Airway epithelial cell (primary cell): Measurements from ENCODE around the gene CHAC1. TPM values are rescaled to one million over a fixed set of nuclear protein-coding genes. Genes with fewer than 3 reads are reported as not detected.

Source experiments
- total RNA-seq: library from RNA; depleted of rRNA; stranded (reverse); fragments of >200 nt; gene quantifications from 2 replicates; pipeline ENCODE4 v1.2.3, GENCODE V29; 2015

Gene CHAC1
- total RNA-seq, result 5.9 and 10.5 TPM in 2 replicates

DNA sequence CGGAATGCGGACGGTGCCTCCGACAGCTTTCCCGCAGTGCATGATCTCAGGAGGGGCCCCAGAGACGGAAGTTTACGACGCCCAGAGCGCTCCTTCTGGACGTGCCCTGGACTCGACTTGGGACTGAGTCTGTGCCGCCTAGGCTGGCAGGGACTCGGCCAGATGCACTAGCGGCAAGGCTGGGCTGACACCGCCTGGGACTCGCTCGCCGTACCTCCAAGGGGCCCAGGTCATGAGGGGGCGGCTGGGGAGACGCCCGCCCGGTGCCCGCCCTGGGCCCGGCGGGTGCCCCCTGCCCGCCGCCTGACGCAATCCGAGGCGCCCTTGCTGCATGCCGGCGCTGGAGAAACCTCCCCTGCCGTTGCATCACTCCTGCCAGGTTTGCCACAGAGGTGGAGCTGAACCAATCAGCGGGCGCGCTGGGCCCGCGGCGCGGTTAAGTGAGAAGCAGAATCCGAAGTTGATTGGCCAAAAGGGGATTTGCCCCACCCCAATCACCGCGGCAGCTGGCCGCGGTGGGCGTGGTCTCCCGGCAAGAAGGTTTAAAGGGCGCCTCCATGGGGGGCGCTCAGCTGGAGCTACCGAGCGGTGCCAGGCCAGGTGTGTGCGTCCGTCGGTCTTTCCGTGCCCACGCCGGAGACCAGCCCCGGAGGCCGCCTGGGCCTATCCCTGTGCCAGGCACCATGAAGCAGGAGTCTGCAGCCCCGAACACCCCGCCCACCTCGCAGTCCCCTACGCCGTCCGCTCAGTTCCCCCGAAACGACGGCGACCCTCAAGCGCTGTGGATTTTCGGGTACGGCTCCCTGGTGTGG lies at the start of gene CHAC1:
CHAC1 (plus strand) TSS at position 571 of the 812 bp plus-strand sequence; CDS start at position 684, 113 bp downstream.

DNA sequence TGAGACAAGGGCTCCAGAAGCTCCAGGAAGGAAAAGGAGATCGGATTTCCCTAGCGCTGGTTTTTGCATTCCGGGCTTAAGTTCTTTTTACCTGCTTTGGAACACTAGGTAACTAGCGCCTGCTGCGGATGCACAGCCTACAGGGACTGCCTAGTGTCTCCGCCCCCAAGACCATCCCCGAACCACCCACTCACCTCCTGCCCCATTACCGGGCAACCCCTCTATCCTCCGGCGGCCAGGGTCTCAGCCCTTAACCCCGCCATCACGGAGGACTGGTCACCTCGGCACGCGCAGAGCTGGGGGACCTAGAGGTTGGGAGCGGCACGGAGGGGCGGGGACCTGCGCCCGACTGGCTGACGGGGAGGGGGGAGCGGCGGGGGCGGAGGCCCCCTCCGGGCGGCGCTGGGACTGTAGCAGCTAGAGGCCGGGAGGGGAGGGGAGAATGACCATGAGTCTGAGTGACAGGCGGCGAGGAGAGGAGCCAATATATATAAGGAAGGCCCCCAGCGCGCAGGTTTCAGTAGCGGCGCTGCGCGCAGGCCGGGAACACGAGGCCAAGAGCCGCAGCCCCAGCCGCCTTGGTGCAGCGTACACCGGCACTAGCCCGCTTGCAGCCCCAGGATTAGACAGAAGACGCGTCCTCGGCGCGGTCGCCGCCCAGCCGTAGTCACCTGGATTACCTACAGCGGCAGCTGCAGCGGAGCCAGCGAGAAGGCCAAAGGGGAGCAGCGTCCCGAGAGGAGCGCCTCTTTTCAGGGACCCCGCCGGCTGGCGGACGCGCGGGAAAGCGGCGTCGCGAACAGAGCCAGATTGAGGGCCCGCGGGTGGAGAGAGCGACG lies 24.2 kb upstream of the CHAC1 start, which contains the start of gene DLL4:
DLL4 (plus strand) TSS at position 520 of the 839 bp plus-strand sequence. CDS start 329 bp downstream, outside the sequence.

Other genes with a start within 250 kb of the CHAC1 start
- gene RMDN3, start 198.2 kb upstream of the CHAC1 start, total RNA-seq, result 22.3 and 29.5 TPM in 2 replicates
- gene GCHFR, start 189.4 kb upstream of the CHAC1 start, total RNA-seq, result 22.6 and 29.3 TPM in 2 replicates
- 0.99 and 2.4 TPM in 2 replicates for gene C15orf62, start 183.5 kb upstream of the CHAC1 start, total RNA-seq
- gene ZFYVE19, start 146.4 kb upstream of the CHAC1 start, total RNA-seq, result 39.2 and 39.7 TPM in 2 replicates
- gene DNAJC17, start 146.0 kb upstream of the CHAC1 start, total RNA-seq, result 21.7 and 28.5 TPM in 2 replicates
- gene PPP1R14D, start 124.8 kb upstream of the CHAC1 start, total RNA-seq, result not detected in 2 replicates
- gene SPINT1, start 109.4 kb upstream of the CHAC1 start, total RNA-seq, result 330 and 346 TPM in 2 replicates
- 52.2 and 61.1 TPM in 2 replicates for gene RHOV, start 79.2 kb upstream of the CHAC1 start, total RNA-seq
- gene VPS18, start 59.0 kb upstream of the CHAC1 start, total RNA-seq, result 30.6 and 33.9 TPM in 2 replicates
- gene DLL4, start 24.1 kb upstream of the CHAC1 start, total RNA-seq, result 0.35 TPM in 1 of 2 replicates, not detected in the other
- 8.7 and 16.7 TPM in 2 replicates for gene INO80, start 162.8 kb downstream of the CHAC1 start, total RNA-seq